CD1c-positive myeloid dendritic cell (primary cell): ENCODE data around the gene ZNF467.

Experiments used
- DNase-seq: peaks from one replicate; pipeline ENCODE4 v3.0.0-alpha.2; 2016; ENCODE audit errors: extremely low spot score

Gene ZNF467, protein sequence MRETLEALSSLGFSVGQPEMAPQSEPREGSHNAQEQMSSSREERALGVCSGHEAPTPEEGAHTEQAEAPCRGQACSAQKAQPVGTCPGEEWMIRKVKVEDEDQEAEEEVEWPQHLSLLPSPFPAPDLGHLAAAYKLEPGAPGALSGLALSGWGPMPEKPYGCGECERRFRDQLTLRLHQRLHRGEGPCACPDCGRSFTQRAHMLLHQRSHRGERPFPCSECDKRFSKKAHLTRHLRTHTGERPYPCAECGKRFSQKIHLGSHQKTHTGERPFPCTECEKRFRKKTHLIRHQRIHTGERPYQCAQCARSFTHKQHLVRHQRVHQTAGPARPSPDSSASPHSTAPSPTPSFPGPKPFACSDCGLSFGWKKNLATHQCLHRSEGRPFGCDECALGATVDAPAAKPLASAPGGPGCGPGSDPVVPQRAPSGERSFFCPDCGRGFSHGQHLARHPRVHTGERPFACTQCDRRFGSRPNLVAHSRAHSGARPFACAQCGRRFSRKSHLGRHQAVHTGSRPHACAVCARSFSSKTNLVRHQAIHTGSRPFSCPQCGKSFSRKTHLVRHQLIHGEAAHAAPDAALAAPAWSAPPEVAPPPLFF

DNA sequence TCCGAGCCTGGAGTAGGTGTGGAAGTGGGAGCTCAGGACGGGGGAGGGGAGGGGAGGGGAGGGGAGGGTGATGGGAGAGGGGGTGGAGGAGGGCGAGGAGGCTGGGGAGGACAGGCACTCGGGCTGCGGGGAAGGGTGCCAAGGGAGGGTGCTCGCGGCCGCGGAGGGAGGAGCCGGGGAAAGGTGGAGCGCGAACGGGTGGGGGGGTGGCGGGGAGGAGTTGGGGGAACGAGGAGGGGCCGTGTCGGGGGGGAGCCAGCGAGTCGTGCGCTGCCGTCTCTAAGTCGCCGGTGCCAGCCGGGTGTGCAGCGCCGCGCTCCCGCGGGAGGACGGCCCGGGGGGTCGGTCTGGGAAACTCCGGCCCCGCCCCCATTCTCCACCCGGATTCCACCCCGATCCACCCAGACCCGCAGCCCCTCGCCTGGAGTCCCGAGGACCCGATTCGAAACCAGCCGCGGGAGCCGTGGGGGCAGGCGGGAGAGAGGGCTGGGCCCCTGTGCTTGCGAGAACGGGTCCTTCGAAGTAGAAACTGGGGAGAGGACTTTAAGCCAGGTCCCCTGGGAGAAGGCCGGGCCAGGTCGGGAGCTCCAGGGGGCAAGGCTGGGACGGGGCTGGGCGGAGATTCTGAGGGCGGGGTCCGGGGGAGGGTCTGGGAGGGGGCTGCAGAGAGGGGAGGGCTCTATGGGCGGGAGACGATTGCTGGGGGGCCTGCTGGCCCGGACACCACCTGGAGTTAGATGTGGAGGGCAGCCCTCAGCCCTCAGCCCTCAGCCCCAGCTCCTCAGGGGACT is at the start of gene ZNF467:
Gene ZNF467 (minus strand): TSS at position 143 of the 791 bp plus-strand sequence. CDS start 2,556 bp downstream, outside the sequence.
- peak; percentile 28 for DNase-seq

DNA sequence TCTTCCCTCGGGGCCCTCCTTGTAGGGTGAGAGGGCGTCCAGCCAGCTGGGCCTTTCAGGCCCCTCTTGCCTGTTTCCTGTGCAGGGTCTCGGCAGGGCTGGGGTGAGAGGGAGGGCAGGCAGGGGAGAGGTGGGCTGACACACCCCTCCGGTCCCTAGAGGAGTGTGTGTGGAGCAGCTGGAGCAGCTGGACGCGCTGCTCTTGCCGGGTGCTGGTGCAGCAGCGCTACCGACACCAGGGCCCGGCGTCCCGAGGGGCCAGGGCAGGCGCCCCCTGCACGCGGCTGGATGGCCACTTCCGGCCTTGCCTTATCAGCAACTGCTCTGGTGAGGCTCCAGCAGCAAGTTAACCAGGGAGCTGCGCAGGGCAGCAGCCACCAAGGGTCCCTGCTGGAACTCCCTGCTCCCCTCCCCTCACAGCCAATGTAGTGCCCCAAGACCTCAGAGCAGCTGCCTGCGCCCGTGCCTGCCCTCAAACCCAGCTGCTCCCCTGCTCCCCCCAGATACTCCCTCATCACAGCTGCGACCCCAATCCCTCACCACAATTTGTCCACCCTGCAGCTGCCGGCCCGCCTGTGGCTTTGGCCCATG is 49.1 kb upstream of the ZNF467 start:
- no peak for DNase-seq

DNA sequence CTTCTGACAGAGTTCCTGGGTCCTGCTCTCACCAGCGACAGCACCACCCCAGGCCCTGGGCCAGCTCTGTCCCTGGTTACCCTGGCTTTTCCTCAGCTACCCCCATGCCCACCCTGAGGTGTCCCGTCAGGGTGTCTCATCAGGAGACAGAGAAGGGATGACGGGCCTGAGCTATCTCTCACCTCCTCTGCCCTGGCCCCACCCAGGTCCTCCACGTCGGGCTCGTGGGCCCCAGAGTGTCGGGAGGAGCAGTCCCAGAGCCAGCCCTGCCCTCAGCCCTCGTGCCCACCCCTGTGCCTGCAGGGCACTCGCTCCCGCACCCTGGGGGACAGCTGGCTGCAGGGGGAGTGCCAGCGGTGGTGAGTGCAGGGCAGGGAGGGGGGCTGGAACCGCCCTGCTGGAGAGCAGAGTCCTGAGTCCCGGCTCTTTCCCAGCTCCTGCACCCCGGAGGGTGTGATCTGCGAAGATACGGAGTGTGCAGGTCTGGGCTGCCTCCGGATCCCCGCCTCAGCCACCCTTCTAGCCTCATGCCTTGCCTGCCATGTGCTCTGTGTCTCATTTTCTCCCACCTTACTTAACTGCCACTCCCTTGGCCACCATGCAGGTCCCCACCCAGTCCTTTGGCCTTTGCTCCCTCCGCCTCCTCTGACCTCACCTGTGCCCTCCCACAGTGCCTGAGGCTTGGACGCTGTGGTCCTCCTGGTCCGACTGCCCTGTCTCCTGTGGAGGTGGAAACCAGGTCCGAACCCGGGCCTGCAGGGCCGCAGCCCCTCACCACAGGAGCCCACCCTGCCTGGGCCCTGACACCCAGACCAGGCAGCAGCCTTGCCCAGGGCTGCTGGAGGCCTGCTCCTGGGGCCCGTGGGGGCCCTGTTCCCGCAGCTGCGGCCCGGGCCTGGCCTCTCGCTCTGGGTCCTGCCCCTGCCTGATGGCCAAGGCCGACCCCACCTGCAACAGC is 48.1 kb upstream of the ZNF467 start:
- no peak for DNase-seq

DNA sequence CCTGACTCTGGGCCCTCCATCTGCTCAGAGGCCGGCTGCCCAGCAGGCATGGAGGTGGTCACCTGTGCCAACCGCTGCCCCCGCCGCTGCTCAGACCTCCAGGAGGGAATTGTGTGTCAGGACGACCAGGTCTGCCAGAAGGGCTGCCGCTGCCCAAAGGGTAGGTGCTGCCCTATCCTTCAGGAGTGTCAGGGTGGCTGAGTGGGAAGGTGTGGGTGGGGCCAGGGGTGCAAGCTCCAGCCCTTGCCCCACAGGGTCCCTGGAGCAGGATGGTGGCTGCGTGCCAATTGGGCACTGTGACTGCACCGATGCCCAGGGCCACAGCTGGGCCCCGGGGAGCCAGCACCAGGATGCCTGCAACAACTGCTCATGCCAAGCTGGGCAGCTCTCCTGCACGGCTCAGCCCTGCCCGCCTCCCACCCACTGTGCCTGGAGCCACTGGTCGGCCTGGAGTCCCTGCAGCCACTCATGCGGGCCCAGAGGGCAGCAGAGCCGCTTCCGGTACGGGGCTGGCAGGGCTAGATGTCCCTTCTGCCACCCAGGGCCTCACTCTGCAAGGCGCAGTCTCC is 47.3 kb upstream of the ZNF467 start:
- no peak for DNase-seq

DNA sequence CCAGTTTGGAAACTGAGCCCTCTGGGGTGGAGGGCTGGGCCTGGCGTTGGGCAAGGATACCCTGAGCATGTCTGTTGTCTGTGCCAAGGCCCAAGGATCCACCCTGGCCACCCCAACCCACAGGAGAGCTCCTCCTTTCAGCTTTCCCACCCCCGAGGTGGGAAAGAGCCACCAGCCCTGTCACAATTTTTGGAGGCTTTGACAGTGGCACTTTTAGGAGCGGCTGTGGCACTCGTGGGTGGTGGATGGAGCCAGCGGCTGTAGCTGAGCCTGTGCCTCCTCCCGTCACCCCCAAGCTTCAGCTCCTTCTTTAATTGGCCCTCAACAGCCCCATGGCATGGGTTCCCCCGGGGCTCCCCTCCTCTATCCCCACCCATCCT is 46.6 kb upstream of the ZNF467 start:
- DNase-seq, result no peak

DNA sequence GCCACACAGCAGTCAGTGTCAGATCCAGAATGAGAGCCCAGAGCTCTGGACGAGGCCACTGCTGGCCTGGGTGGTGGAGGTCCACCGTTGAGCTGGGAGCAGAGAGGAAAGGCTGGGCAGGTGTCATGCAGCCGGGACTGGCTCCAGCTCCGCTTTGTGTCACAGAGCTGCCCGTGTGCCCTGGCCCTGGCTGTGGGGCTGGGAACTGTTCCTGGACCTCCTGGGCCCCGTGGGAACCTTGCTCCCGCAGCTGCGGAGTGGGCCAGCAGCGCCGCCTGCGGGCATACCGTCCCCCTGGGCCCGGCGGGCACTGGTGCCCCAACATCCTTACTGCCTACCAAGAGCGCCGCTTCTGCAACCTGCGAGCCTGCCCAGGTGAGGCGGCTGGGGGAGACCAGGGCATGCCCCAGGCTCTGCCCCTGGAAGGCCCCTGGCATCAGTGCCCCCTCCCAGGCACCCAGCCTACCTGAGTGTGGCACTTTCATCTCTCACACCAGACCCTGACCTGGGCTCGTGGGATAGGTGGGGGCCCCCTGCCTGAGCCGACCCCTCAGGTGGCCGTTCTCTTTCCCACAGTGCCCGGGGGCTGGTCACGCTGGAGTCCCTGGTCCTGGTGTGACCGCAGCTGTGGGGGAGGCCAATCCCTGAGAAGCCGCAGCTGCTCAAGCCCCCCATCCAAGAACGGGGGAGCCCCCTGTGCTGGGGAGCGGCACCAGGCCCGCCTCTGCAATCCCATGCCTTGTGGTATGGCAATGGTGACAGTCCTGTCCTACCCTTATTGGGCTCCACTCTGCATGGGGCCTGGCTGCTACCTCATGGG is 46.0 kb upstream of the ZNF467 start:
- no peak for DNase-seq

DNA sequence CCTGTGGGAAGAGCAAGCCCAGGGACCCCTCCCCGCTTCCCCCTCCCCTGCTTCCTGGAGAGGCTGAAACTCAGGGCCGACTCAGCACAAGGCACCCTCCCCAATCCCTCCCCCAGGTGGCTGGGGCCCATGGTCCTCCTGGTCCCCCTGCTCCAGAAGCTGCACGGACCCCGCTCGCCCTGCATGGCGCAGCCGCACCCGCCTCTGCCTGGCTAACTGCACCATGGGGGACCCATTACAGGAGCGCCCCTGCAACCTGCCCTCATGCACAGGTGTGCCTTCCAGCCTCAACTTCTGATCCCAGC is 45.1 kb upstream of the ZNF467 start:
- DNase-seq, result no peak

DNA sequence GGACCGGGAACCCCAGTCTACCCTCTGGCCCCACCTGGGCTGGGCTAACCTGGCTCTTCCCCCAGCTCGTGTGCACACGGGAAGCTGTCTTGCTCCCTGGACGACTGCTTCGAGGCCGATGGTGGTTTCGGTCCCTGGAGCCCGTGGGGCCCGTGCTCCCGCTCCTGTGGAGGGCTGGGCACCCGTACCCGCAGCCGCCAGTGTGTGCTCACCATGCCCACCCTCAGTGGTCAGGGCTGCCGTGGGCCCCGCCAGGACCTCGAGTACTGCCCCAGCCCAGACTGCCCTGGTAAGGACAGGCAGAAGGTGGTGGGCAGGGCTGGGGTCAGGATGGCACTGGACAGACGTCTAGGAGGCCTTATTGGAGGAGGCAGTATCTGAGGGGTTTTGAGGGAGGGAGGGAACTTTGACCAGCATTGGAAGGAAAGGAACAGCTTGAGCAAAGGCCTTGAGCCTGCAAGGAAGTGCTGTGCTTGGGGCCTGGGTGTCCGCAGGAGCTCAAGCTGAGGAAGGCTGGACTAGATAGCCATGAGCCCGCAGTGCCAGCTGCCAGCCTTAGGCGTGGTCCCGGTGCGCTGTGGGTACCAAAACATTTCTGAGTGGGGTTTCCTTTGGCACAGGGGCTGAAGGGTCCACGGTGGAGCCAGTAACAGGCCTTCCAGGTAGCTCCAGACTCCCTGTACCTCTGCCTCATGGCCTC is 44.6 kb upstream of the ZNF467 start:
- DNase-seq, result no peak

DNA sequence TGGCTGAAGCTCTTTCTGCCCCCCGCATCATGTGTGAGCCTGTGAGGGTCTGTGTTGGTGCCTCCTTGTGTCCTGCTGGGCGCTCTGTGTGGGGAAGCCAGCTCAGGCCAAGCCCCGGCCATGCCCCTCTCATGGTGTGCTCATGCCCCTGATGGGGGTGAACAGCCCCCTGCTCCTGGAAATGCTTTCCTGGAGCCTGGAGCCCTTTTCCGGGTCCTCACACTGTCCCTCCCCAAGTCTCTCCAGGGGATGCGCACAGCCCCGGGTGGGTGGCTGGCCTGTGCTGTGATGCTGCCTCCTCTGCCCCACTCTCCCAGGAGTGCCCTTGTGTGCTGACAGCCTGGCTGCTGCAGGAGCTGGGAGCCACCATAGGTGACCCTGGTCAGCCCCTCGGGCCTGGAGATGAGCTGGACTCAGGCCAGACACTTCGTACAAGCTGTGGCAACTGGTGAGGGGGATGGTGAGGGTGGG is 43.9 kb upstream of the ZNF467 start:
- DNase-seq, result no peak

DNA sequence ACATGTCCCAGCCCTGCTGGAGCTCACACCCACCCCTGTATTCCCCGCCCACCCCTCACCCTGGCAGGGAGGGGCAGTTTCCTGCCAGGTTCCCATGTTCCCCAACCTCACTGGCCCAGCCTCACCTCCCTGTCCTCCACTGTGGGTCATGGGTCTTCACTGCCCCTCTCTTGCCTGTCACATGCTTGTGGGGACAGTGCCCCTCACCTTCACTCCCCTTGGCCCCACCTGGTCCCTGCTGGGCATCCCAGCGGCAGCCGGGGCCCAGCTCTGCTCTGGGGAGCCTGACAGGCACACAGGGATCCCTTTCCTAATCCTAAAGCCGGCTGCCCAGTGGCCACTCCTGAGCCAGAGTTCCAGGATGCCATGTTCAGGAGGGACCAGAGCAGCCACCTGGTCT is 43.4 kb upstream of the ZNF467 start:
- DNase-seq, result no peak

DNA sequence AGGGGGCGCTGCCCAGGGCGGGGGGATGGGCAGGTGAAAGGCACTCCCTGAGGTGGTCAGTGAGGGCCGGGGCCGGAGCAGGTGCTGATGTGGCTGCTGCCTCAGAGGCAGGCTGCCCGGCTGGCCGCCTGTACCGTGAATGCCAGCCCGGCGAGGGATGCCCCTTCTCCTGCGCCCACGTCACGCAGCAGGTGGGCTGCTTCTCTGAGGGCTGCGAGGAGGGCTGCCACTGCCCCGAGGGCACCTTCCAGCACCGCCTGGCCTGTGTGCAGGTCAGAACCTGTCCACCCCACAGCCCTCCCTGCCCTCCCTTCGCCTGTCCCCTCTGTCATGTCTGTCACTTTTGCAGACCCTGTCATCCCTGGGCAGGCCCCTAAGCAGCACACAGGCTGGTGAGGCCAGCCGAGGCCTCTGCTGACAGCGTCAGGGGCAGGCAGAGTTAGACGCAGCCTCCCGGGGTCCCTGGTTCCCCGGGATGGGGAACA is 42.9 kb upstream of the ZNF467 start:
- no peak for DNase-seq

DNA sequence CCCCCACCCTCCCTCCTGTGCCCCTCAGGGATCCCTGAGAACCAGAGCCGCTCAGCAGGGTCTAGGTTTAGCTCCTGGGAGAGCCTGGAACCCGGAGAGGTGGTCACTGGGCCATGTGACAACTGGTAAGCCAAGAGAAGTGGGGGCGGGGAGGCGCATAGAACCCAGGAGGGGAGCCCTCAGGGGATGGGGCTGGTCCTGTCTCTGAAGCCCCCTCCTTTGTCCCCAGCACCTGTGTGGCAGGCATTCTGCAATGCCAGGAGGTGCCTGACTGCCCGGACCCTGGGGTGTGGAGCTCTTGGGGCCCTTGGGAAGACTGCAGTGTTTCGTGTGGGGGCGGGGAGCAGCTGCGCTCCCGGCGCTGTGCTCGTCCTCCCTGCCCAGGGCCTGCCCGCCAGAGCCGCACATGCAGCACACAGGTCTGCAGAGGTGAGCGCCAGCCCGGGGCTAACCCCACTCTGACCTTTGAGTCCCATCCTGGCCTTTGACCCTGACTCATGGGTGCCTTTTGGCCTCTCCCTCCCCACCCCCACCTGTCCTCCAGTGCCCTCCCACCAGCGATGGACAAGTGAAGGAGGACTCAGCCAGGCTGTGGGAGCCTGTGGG is 42.4 kb upstream of the ZNF467 start:
- DNase-seq, result no peak

DNA sequence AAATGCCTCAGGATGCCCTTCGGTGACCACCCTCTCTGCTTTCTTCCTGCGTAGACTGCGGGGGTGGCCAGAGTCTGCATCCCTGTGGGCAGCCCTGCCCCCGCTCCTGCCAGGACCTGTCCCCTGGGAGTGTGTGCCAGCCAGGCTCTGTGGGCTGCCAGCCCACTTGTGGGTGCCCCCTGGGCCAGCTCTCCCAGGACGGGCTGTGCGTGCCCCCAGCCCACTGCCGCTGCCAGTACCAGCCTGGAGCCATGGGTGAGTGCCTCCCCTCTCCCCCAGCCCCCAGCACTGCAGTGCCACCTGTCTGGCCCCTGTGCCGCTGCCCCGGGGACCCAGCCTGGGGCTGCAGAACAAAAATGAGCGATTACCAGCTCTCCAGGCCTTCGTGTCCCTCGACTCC is 41.7 kb upstream of the ZNF467 start:
- no peak for DNase-seq

DNA sequence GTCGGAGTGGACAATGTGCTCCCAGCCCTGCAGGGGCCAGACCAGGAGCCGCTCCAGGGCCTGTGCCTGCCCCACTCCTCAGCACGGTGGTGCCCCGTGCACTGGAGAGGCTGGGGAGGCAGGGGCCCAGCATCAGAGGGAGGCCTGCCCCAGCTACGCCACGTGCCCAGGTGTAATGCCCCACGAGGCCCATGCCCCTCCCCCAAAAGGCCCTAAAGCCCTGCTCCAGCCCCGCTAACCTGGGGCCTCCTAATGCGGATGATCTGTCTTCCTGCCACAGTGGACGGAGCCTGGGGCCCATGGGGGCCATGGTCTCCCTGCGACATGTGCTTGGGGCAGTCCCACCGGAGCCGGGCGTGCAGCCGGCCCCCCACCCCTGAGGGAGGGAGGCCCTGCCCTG is 41.1 kb upstream of the ZNF467 start:
- no peak for DNase-seq

DNA sequence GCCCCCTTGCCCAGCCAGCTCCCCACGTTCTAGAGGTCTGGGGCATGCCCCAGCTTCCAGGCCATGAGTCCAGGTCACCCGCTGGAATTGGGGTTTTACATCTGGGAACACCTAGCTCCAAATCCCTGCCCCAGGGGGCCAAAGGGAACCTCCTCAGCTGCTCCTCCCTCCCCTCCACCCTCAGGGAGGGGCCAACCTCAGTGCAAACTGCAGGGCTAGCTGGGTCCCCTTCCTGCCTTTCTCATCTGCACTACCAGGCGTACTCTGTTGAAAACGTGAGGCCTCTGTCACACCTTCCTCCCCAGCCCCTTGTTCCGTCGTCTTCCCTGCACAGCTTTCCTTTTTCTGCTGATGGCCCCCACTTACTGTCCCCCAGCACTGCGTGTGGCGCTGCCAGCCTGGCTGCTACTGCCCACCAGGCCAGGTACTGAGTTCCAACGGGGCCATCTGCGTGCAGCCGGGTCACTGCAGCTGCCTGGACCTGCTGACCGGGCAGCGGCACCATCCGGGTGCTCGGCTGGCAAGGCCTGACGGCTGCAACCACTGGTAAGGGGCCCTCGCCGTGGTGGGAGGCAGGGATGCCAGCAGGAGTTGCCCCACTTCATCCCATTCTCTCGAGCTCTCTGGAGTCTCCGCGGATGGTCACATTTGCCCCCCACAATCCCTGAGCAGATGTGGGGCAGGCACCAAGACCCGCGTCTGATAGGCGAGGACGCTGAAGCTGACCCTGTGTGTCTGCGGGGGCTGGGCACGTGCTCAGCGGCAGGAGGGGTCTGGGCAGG is 40.1 kb upstream of the ZNF467 start:
- no peak for DNase-seq

DNA sequence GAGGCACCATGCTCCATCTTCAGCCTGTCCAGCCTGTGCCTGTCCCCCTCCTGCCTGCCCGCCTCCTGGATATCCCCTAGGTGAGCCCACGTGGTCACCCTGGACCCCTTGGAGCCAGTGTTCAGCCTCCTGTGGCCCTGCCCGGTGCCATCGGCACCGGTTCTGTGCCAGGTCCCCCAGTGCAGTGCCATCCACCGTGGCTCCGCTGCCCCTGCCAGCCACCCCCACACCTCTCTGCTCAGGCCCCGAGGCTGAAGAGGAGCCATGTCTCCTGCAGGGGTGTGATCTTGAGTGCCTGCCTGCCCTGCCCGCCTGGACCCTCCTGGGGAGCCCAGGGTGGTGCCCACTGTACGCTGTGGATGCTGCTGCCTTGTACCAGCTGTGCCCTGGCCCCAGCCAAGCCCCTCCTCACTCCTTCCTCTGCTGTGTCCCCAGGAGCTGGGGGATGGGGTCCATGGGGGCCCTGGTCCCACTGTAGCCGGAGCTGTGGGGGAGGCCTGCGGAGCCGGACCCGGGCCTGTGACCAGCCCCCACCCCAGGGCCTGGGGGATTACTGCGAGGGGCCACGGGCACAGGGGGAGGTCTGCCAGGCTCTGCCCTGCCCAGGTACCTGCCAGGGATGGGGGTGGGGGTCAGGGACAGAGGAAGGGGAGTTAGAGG is 38.6 kb upstream of the ZNF467 start:
- no peak for DNase-seq

DNA sequence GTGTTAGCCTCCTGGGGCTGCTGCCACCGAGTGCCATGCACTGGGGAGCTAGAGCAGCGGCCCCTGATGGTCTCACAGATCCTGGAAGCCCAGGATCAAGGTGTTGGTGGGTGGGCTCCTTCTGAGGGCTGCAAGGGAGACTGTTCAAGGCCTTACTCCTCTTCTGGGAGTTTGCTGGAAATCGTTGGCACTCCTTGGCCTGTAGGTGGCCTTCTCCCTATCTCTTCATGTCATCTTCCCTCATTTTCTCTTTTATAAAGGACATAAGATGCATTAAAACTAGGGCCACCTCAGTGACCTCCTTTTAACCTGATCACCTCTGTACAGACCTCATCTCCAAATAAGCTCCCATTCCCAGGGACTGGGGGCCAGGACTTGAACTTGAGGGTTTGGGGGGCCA is 37.8 kb upstream of the ZNF467 start:
- DNase-seq, result no peak

DNA sequence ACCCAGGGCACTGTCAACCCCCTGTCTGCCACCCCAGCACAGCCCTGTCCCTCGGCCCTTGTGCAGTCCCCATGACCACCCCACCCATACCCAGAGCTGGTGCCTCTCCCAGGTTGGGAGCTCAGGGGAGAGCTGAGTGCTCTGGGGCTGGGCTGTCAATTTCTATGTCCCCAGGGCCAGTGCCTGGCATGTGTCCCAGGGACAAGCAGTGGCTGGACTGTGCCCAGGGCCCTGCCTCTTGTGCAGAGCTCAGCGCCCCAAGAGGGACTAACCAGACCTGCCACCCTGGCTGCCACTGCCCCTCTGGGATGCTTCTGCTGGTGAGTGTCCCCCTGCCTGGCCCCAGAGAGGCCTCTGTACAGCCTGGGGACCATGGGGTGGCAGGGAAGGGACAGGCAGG is 35.8 kb upstream of the ZNF467 start:
- DNase-seq, result no peak
